Right atrium auricular region (tissue), 2 donors: ENCODE measurements around the gene TAF1C. TPM values are rescaled to one million over a fixed set of nuclear protein-coding genes. Genes with fewer than 3 reads are reported as not detected.

Experiments
- DNase-seq: peaks from one replicate; pipeline ENCODE4 v3.0.0-alpha.2; 2019; ENCODE audit warnings: low spot score
- H3K27ac ChIP-seq, 2 donors: fragments of 200-600 bp; sonication (generic); 1 replicate in 1 of 2; 2 replicates in 1 of 2; pipeline ENCODE4 v1.5.1; 2016 to 2019
- H3K27me3 ChIP-seq, 2 donors: fragments of 200-600 bp; sonication (generic); one replicate each; pipeline versions ENCODE4 v1.5.1 to v1.6.0; 2017 to 2019
- H3K36me3 ChIP-seq: fragments of 200-600 bp; sonication (generic); one replicate; pipeline ENCODE4 v1.5.1; 2016
- H3K4me1 ChIP-seq, 2 donors: fragments of 200-600 bp; sonication (generic); one replicate each; pipeline versions ENCODE4 v1.5.1 to v1.6.0; 2017 to 2019
- H3K4me3 ChIP-seq, 2 donors: fragments of 200-600 bp; sonication (generic); 1 replicate in 1 of 2; 2 replicates in 1 of 2; pipeline ENCODE4 v1.5.1; 2017 to 2019; ENCODE audit warnings: mild to moderate bottlenecking in 1 of 2, moderate library complexity in 1 of 2
- H3K9me3 ChIP-seq, 2 donors: fragments of 200-600 bp; sonication (generic); one replicate each; pipeline ENCODE4 v1.5.1; 2019
- CTCF ChIP-seq, 2 donors: fragments of 200-600 bp; sonication (generic); IDR thresholded peaks; one replicate each; pipeline ENCODE4 v1.5.1; 2019; ENCODE audit warnings: antibody characterized with exemption in 2 of 2
- total RNA-seq, 2 donors: library from RNA; depleted of rRNA; stranded (reverse); fragments of >200 nt; gene quantifications; one replicate each; pipeline ENCODE4 v1.1.0, GENCODE V29; 2016

TAF1C gene
- total RNA-seq, 2 donors from 2014 or later: 16.2 to 18.4 TPM

GRCh38 chr16:84215531-84215930, 28.7 kb upstream of the TAF1C start:
- H3K27ac ChIP-seq: no peak overlapping the region

GRCh38 chr16:84214451-84215066, 27.7 kb upstream of the TAF1C start:
- no peak overlapping the region for H3K27ac ChIP-seq
- no peaks in the 10 kb centered on the region for H3K27me3 ChIP-seq
- H3K4me3 ChIP-seq: no peak overlapping the region
- H3K9me3 ChIP-seq: no peaks in the 10 kb centered on the region
- peaks cover 0 to 9% of the 10 kb centered on the region in 2 donors for H3K4me1 ChIP-seq
- H3K36me3 ChIP-seq: no peaks in the 10 kb centered on the region
- no peak for TF ChIP-seq CTCF (IDR thresholded peaks at IDR 0.05)
- no peak for DNase-seq

More at GRCh38 chr16:84215531-84215930, 28.7 kb upstream of the TAF1C start:
- Histone ChIP-seq H3K4me1 (peaks cover 0 to 9% of the 10 kb centered on the region in 2 donors), H3K9me3 (no peaks in the 10 kb centered on the region), H3K36me3 (no peaks in the 10 kb centered on the region), H3K4me3 (no peak overlapping the region), H3K27me3 (no peaks in the 10 kb centered on the region)
- DNase-seq: no peak
- no peak for TF ChIP-seq CTCF (IDR thresholded peaks at IDR 0.05)

GRCh38 chr16:84212631-84213030, 25.8 kb upstream of the TAF1C start:
- no peak for DNase-seq
- Histone ChIP-seq H3K4me3 (no peak overlapping the region), H3K27me3 (no peaks in the 10 kb centered on the region), H3K9me3 (no peaks in the 10 kb centered on the region), H3K27ac (no peak overlapping the region), H3K4me1 (peaks cover 0 to 9% of the 10 kb centered on the region in 2 donors), H3K36me3 (no peaks in the 10 kb centered on the region)
- no peak for TF ChIP-seq CTCF (IDR thresholded peaks at IDR 0.05)

- Histone ChIP-seq H3K27me3 (no peaks in the 10 kb centered on the region), H3K36me3 (no peaks in the 10 kb centered on the region), H3K4me1 (peaks cover 0 to 9% of the 10 kb centered on the region in 2 donors), H3K4me3 (no peak overlapping the region), H3K9me3 (no peaks in the 10 kb centered on the region), H3K27ac (no peak overlapping the region)
- no peak for TF ChIP-seq CTCF (IDR thresholded peaks at IDR 0.05)
- no peak for DNase-seq
These were observed 25.3 kb upstream of the TAF1C start for GRCh38 chr16:84212154-84212553.

GRCh38 chr16:84209989-84210388, 23.1 kb upstream of the TAF1C start:
- TF ChIP-seq CTCF (IDR thresholded peaks at IDR 0.05): no peak
- Histone ChIP-seq H3K27ac (no peak overlapping the region), H3K9me3 (no peaks in the 10 kb centered on the region), H3K4me3 (no peak overlapping the region), H3K4me1 (peaks cover 0 to 9% of the 10 kb centered on the region in 2 donors), H3K36me3 (no peaks in the 10 kb centered on the region), H3K27me3 (no peaks in the 10 kb centered on the region)
- no peak for DNase-seq

GRCh38 chr16:84207879-84208278, 21.0 kb upstream of the TAF1C start:
- Histone ChIP-seq H3K9me3 (no peaks in the 10 kb centered on the region), H3K27me3 (no peaks in the 10 kb centered on the region), H3K27ac (no peak overlapping the region), H3K4me3 (no peak overlapping the region), H3K4me1 (no peaks in the 10 kb centered on the region), H3K36me3 (no peaks in the 10 kb centered on the region)
- DNase-seq: no peak
- no peak for TF ChIP-seq CTCF (IDR thresholded peaks at IDR 0.05)
